Fibroblast of skin of left biceps (primary cell): Measurements from ENCODE around the gene ITGA2B.
"Not testable (repeated sequence)": the region's sequence is repeated elsewhere in the genome, so short reads cannot be mapped to it uniquely, and the experiment has no call there.

ENCODE experiments used
- DNase-seq, 2 experiments: peaks; one replicate each; pipeline ENCODE4 v3.0.0-alpha.2; 2013; ENCODE audit warnings: low read depth in 2 of 2

Gene ITGA2B

DNA sequence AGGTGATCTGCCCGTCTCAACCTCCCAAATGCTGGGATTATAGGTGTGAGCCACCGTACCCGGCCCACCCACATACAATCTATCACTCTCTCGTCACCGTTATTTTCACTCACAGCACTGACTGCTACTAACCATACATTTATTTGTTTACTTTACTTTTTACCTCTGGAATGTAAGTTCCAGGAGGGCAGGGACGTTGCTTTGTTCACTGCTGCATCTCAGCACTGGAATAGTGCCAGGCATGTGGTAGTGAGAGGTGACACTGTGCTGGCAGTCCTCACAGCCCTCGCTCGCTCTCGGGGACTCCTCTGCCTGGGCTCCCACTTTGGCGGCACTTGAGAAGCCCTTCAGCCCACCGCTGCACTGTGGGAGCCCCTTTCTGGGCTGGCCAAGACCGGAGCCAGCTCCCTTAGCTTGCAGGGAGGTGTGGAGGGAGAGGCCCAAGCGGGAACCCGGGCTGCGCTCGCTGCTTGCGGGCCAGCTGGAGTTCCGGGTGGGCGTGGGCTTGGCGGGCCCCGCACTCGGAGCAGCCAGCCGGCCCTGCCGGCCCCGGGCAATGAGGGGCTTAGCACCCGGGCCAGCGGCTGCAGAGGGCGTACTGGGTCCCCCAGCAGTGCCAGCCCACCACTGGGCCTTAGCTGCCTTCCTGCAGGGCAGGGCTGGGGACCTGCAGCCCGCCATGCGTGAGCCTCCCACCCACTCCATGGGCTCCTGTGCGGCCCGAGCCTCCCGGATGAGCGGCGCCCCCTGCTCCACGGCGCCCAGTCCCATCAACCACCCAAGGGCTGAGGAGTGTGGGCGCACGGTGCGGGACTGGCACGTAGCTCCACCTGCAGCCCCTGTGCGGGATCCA lies 20.8 kb downstream of the ITGA2B start:
- not testable (repeated sequence) for DNase-seq

DNA sequence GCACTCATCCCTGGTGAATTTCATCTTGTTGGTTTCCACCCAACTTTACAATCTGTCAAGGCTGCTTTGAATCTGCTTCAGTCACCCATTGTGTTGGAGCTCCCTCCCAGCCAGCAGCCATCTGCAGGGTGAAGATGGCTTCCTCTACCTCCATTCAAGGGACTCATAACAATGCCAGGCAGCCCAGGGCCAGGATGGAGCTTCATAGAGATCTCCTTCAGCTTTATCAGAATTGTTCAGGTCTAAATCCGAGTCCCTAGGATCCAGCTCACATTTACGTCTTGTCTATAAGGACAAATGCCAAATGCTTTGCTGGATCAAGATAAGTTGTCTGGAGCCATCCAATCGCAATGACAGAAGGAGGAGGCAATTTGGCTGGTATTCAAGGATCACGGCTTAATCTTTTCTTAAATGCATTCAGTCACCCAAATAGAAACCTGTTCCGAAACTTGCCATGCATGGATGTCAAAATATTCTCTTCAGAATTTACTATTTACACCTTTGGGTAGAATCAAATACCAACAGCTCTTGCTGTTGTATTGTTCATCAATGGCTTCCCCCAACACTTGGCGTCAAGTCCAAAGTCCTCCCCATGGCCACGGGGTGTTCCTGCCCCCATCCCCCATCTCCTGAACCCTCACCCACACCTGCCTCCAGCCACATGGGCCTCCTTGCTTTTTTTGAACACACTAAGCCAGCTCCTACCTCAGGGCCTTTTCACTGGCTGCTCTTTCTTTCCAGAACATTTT lies 22.0 kb downstream of the ITGA2B start:
- no peak for DNase-seq

GRCh38 chr17:44365051-44365450 lies 24.4 kb downstream of the ITGA2B start:
- DNase-seq, result not testable (repeated sequence)

DNA sequence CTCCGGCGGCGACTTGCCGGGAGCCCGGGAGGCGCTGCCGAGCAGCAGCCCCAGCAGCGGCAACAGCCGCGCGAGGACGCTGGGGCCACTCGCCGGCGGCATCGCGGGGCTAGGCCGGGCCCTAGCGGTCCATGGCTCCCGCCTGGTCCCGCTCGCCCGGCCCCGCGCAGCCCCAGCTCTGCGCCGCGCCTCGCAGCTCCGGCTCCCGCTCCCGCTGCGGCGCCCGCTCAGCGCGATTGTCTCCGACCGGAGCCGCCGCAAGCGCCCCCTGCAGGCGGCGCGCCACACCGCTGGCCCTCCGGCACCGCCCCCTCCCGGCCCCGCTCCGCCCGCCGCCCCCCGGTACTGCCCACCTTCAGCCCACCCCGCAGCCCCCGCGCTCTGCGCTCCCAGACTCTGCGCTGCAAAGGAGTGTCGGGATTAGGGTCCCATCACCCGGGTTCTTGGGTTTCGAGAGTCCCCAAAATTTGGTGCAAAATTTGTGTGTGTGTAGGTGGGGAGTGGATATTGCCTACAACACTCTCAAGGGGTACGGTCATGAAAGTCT lies 25.8 kb downstream of the ITGA2B start, which contains the start of gene FAM171A2:
TSS of gene FAM171A2 (minus strand) at position 241 of the 547 bp plus-strand sequence. CDS start at position 102, 139 bp downstream.
- DNase-seq, result no peak

DNA sequence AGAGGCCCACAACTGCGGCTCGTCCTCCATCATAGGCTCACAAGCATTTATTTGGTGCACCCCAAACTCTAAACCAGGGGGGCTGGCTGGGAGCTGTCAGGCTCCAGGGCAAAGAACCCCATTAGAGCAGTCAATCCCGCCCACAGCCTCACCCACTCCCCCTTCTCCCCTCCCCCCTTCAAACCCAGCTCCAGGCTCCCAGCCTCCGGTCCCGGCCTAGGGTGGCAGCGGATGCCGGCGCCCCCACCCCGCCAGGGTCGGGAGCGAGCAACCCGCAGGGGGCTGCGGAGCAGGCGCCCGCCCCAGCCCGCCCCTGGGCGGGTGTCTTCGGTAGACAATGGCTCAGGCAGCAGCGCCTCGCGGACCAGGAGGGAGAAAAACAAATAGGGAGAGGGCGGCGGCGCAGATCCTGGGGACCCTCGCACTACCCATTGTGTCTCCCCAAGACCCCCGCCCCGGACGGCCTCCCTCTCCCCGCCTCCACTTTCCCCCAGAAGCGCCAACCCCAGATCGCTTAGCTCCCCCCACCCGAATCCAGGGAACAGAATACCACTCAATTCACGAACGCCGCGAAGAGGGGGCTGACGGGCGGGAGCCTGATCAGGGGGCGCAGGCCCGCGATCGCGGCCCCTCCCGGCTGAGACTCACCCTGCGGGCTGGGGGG lies 26.4 kb downstream of the ITGA2B start:
- no peak for DNase-seq

- no peak for DNase-seq
Measured at GRCh38 chr17:44362459-44362948, 26.9 kb downstream of the ITGA2B start.

- no peak for DNase-seq
Measured at GRCh38 chr17:44361292-44362260, 27.9 kb downstream of the ITGA2B start.

- DNase-seq, result no peak
Measured at GRCh38 chr17:44360826-44361225, 28.6 kb downstream of the ITGA2B start.

DNA sequence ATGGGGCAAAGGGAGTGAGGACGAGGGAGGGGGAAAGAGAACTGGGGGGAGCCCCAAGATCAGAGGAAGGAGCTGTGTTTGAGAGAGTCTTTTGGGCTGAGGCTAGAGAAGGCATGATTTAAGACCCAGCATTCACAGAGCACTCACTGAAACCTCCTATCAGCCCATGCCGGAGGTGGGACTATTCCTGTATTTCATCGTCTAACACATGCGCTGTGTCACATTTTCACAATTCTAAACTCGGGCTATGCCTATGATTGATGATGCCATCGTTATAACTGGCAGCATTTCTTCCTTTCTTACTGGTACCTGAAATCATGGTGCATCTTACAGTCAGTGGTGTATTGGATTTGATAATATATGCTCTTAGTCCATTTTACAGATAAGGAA lies 29.3 kb downstream of the ITGA2B start:
- DNase-seq, result no peak

DNA sequence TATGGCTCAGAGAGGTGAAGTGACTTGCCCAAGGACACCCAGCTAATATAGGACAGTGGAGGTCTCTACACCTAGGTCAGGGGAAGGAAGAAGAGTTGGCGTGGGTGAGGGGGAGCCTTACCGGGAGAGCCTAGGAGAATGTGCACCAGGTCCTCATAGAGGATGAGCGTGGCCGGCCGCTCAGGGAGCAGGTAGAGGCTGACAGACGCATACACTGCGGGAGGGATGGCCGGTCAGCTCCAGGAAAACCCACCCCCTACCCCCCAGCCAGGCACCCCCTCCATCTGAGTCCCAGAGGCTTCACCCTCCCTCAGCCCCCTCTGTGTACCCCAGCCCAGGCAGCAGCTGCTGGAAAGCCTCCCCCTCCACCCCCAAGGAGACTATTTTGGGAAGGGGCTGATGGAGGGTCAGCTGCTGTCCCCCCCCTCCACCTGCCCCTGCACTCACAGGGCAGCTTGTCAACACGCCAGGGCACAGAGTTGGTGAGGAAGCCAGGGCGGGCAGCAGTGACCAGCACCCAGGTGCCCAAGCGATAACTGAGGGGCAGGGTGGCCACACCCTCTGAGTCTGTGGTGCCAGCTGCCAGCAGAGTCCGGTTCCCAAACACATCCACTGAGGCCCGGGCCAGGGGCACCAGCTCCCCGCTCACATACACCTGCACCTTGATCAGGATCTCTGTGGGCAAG lies 29.8 kb downstream of the ITGA2B start:
- no peak for DNase-seq

DNA sequence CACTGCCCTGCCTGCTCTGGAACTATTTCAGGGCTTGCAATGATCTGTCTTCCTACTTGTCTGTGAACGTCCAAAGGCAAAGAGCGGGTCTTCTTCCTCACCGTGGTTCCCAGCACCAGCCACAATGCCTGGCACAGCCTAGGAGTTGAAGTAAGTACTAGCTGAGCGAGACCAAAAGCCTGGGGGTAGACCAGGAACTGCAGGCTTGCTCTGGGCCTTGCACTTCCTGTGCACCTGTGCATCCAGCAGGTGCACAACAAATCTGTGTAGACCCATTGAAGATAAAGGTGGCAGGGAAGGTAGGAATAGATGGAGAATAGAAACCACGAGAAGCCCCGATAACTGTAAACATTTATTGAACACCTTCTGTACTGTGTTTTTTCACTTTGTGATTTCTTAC lies 30.4 kb downstream of the ITGA2B start:
- DNase-seq, result no peak

DNA sequence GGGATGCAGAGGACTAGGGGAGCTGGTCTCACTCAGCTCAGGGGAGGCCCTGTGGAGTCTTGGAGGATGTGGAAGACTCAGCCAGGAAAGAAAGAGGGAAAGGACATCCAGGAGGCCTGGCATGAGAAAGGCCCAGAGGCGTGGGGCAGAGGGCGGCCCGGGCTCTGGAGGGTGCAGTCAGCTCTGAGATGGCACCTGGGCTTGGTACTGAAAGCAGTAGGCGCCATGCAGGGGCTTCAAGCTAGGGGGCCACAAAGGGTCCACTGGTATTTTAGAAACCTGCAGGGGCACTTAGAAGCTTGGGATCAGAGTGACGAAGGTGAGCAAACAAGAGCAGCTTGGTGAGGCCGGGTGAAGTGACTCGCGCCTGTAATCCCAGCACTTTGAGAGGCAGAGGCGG lies 31.4 kb downstream of the ITGA2B start:
- DNase-seq, result no peak

DNA sequence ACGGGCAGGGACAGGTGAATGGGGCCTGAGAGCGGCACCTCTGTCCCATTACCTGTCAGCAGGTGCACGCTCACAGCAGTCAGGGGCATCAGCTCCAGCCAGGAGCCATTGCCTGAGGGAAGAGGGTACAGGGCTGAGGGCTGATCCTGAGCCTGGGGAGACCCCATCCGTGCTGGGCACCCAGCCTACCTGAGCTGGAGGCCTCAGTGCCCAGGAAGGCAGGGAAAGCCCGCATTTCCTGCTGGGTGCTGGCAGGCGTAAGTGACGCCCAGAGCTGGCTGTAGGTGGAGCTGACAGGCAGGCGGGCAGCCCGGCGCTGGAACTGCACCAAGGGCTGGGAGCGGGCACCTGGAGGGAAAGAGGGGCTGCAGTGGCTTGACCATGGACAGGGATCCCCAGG lies 33.2 kb downstream of the ITGA2B start:
- no peak for DNase-seq

DNA sequence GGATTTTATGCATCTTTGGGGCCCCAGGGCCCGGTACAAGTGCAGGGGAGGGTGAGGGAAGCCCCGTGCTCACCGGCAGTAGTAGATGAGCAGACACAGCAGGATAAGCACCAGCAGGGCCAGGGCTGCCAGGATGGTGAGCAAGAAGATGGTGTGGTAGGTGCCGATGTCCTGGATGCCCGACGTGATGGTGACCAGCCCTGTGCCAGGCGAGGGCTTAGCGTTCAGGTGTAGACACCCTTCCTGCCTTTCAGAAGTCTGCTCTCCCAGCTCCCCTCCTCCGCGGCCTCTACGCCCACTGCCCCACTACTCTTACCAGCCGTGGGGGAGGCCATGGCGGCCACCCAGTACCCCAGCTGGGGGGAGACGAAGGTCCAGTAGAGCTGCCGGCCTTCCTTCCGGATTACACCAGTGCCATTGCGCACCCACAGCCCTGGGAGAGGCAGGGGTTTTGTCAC lies 33.8 kb downstream of the ITGA2B start:
- no peak for DNase-seq

DNA sequence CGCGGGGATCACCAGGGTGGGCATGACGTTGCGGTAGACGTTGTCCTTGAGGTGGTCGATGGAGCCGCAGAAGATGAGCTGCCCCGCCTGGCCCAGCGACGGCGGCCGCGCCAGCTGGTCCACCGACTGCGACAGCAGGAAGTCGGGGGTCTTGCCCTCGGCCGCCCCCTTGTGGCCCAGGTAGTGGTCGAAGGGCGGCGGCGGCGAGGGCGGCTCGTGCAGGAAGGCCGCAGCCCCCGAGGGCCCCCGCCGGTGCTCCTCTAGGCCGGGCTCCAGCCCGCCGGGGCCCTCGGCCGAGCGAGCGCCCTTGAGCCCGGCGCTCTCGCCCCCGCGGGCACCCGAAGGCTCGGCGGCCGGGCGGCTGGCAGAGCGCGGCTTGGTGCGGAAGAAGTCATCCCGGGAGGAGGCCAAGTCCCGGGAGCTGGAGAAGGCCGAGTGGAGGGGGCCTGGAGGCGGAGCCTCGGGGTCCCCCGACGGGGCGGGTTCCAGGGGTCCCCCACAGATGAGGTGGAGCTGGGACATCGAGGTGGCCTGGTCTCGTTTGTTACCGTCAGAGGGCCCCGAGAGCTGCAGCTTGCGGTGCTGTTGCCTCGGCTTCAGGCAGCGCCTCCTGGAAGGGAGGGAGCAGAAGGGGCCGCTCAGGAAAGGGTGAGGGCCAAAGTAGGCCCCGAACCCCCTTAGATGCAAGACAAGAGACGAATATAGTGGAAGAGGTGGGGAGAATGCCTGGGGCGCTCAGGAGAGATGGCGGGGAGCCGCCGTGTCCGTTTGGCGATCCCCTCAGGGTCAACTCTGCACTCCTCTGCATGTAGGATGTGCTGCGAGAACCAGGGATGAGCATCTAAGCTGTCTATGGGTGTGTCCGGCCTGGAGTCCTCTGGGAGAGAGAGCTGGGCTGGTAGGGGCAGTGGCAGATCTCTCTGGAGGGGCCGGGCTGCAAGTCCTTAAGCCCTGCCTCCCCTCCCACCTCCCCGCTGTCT lies 34.6 kb downstream of the ITGA2B start:
- no peak for DNase-seq

- DNase-seq, result no peak
Measured at GRCh38 chr17:44353672-44354331, 35.6 kb downstream of the ITGA2B start.

DNA sequence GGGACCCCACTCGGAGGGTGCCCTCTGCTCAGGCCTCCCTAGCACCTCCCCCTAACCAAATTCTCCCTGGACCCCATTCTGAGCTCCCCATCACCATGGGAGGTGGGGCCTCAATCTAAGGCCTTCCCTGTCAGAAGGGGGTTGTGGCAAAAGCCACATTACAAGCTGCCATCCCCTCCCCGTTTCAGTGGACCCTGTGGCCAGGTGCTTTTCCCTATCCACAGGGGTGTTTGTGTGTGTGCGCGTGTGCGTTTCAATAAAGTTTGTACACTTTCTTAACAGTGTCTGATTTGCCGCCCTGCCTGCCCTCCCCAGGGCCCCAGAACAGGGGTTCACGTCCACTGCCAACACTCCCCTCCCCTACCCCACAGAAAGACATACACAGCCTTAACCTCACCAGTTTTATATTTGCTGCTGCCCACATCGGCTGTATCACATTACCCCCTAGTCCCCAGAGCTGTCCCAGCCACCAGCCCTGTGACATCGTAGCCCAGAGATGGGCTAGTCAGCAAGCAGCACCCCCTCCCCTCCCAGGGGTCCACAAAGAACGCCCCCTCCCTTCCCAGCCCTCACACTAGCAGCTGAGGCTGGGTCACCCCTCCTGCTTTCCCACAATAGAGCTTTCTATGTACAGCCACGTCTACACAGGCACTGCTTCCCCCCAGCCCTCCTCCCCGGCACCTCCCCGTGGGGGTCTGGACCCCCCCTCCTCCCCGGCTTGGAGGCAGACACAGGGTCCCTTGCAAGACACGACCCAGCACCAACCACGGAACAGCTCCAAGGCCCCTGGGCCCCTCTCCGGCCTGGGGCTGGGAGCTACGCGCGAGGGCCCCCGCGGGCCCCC lies 36.4 kb downstream of the ITGA2B start:
- no peak for DNase-seq
